HG03469 (cell line): ENCODE results near the gene NMRK2.
"Not testable (repeated sequence)": the region's sequence is repeated elsewhere in the genome, so short reads cannot be mapped to it uniquely, and the experiment has no call there.

ENCODE experiments used
- ATAC-seq: cut with Tn5 transposase; IDR thresholded peaks from one replicate; pipeline ENCODE4 v1.9.1; 2021; ENCODE audit warnings: mild to moderate bottlenecking, moderate library complexity, moderate number of reproducible peaks; ENCODE audit not compliant: unreplicated experiment

The NMRK2 gene

GRCh38 chr19:3932931-3933810 is at the start of gene NMRK2:
Gene NMRK2 (plus strand): TSS chr19:3933069. CDS start chr19:3933672, 603 bp downstream.
- no peak for ATAC-seq

GRCh38 chr19:3890591-3890990 is 42.3 kb upstream of the NMRK2 start:
- no peak for ATAC-seq

- ATAC-seq, result no peak
Measured at GRCh38 chr19:3893509-3894179, 39.2 kb upstream of the NMRK2 start.

- ATAC-seq, result not testable (repeated sequence)
Measured at GRCh38 chr19:3894959-3895358, 37.9 kb upstream of the NMRK2 start.

GRCh38 chr19:3895788-3896187 is 37.1 kb upstream of the NMRK2 start:
- no peak for ATAC-seq

GRCh38 chr19:3897936-3898335 is 34.9 kb upstream of the NMRK2 start:
- no peak for ATAC-seq

GRCh38 chr19:3898426-3898825 is 34.4 kb upstream of the NMRK2 start:
- ATAC-seq, result no peak

- no peak for ATAC-seq
Measured at GRCh38 chr19:3899531-3900294, 33.2 kb upstream of the NMRK2 start.

- no peak for ATAC-seq
Measured at GRCh38 chr19:3902317-3902973, 30.4 kb upstream of the NMRK2 start.

GRCh38 chr19:3904233-3904632 is 28.6 kb upstream of the NMRK2 start:
- ATAC-seq, result no peak

- ATAC-seq, result no peak
Measured at GRCh38 chr19:3907626-3908265, 25.1 kb upstream of the NMRK2 start.

- no peak for ATAC-seq
Measured at GRCh38 chr19:3908266-3909054, 24.4 kb upstream of the NMRK2 start.

- ATAC-seq, result no peak
Measured at GRCh38 chr19:3910105-3910504, 22.8 kb upstream of the NMRK2 start.

- no peak for ATAC-seq
Measured at GRCh38 chr19:3914199-3914598, 18.7 kb upstream of the NMRK2 start.

GRCh38 chr19:3916033-3916432 is 16.8 kb upstream of the NMRK2 start:
- no peak for ATAC-seq

GRCh38 chr19:3919793-3920192 is 13.1 kb upstream of the NMRK2 start:
- ATAC-seq, result no peak

GRCh38 chr19:3923096-3923758 is 9.6 kb upstream of the NMRK2 start:
- no peak for ATAC-seq

- ATAC-seq, result no peak
Measured at GRCh38 chr19:3923912-3924311, 9.0 kb upstream of the NMRK2 start.

- ATAC-seq, result no peak
Measured at GRCh38 chr19:3931041-3931440, 1.8 kb upstream of the NMRK2 start.
